ENCODE data around the gene UBE2S. TPM values are rescaled to one million over a fixed set of nuclear protein-coding genes. Genes with fewer than 3 reads are reported as not detected.

UBE2S gene
- polyA plus RNA-seq, 1 experiment: 28.9 TPM

- Histone ChIP-seq H3K27me3 (ENCODE audit: control insufficient read depth, insufficient read depth, low read length) (peaks cover 24% of the 10 kb centered on the region), H3K4me3 (ENCODE audit: low read depth, low read length) (no peak overlapping the region), H3K27ac (ENCODE audit: low read depth, low read length) (no peak overlapping the region), H3K9me3 (ENCODE audit: control insufficient read depth, insufficient read depth, low read length) (no peaks in the 10 kb centered on the region; the same call in 1 of the 2 replicates)
- no peak for TF ChIP-seq CTCF (IDR thresholded peaks at IDR 0.05; ENCODE audit: low read depth, low read length)
- CTCF ChIA-PET: interaction anchor here (1.2 kb wide), 1 partner anchor 61 kb away, joined by 3 read pairs; no protein-coding TSS in a partner anchor
- DNase-seq (ENCODE audit: low read depth, low spot score): no peak
- POLR2A ChIA-PET: interaction anchor here (0.9 kb wide), 1 partner anchor 11 kb away, joined by 5 read pairs; the partner anchor contains the start of gene GARIN5B
Measured at GRCh38 chr19:55352549-55353145, 54.9 kb downstream of the UBE2S start.

GRCh38 chr19:55352040-55352439 lies 55.5 kb downstream of the UBE2S start:
- no peak overlapping the region for H3K27ac ChIP-seq (ENCODE audit: low read depth, low read length)
- POLR2A ChIA-PET: interaction anchor here (0.9 kb wide), 1 partner anchor 11 kb away, joined by 5 read pairs; the partner anchor contains the start of gene GARIN5B
- DNase-seq (ENCODE audit: low read depth, low spot score): no peak

GRCh38 chr19:55350620-55351315 lies 56.8 kb downstream of the UBE2S start:
- Histone ChIP-seq H3K4me3 (ENCODE audit: low read depth, low read length) (no peak overlapping the region), H3K27me3 (ENCODE audit: control insufficient read depth, insufficient read depth, low read length) (peaks cover 22% of the 10 kb centered on the region), H3K9me3 (ENCODE audit: control insufficient read depth, insufficient read depth, low read length) (no peaks in the 10 kb centered on the region; the same call in 1 of the 2 replicates), H3K27ac (ENCODE audit: low read depth, low read length) (no peak overlapping the region)
- TF ChIP-seq CTCF (IDR thresholded peaks at IDR 0.05; ENCODE audit: low read depth, low read length): no peak
- ChIA-PET CTCF (no interaction called here), POLR2A (no interaction called here)
- DNase-seq (ENCODE audit: low read depth, low spot score): no peak

More at GRCh38 chr19:55352040-55352439, 55.5 kb downstream of the UBE2S start:
- no peak overlapping the region for H3K4me3 ChIP-seq (ENCODE audit: low read depth, low read length)
- CTCF ChIA-PET: no interaction called here
- no peak for TF ChIP-seq CTCF (IDR thresholded peaks at IDR 0.05; ENCODE audit: low read depth, low read length)
- peaks cover 24% of the 10 kb centered on the region for H3K27me3 ChIP-seq (ENCODE audit: control insufficient read depth, insufficient read depth, low read length)
- no peaks in the 10 kb centered on the region; the same call in 1 of the 2 replicates for H3K9me3 ChIP-seq (ENCODE audit: control insufficient read depth, insufficient read depth, low read length)

Other genes starting within 250 kb of the UBE2S start
- 0.21 TPM in 1 of 2 replicates, not detected in the other for gene DNAAF3, start 241.2 kb downstream of the UBE2S start, polyA plus RNA-seq (2011; rRNA removed)
- gene SYT5, start 227.5 kb downstream of the UBE2S start, polyA plus RNA-seq (2011; rRNA removed): 0.06 and 0.15 TPM in 2 replicates
- gene PTPRH, start 198.3 kb downstream of the UBE2S start, polyA plus RNA-seq (2011; rRNA removed): 1.3 and 1.9 TPM in 2 replicates
- 0.87 and 1.2 TPM in 2 replicates for gene TMEM86B, start 179.0 kb downstream of the UBE2S start, polyA plus RNA-seq (2011; rRNA removed)
- 24.5 and 30.1 TPM in 2 replicates for gene PPP6R1, start 148.8 kb downstream of the UBE2S start, polyA plus RNA-seq (2011; rRNA removed)
- 18.5 and 27.4 TPM in 2 replicates for gene HSPBP1, start 127.7 kb downstream of the UBE2S start, polyA plus RNA-seq (2011; rRNA removed)
- 9.5 and 11.2 TPM in 2 replicates for gene BRSK1, start 123.8 kb downstream of the UBE2S start, polyA plus RNA-seq (2011; rRNA removed)
- not detected in 2 replicates for gene TMEM150B, start 82.4 kb downstream of the UBE2S start, polyA plus RNA-seq (2011; rRNA removed)
- gene KMT5C, start 67.9 kb downstream of the UBE2S start, polyA plus RNA-seq (2011; rRNA removed): 2.6 and 3.7 TPM in 2 replicates
- gene COX6B2, start 53.1 kb downstream of the UBE2S start, polyA plus RNA-seq (2011; rRNA removed): 0.16 and 0.19 TPM in 2 replicates
- not detected in 2 replicates for gene GARIN5B, start 44.5 kb downstream of the UBE2S start, polyA plus RNA-seq (2011; rRNA removed)
- 14.8 and 19.9 TPM in 2 replicates for gene IL11, start 37.3 kb downstream of the UBE2S start, polyA plus RNA-seq (2011; rRNA removed)
- 0.32 and 0.50 TPM in 2 replicates for gene TMEM190, start 31.0 kb downstream of the UBE2S start, polyA plus RNA-seq (2011; rRNA removed)
- gene TMEM238, start 23.5 kb downstream of the UBE2S start, polyA plus RNA-seq (2011; rRNA removed): not detected in 2 replicates
- 325 and 535 TPM in 2 replicates for gene RPL28, start 21.9 kb downstream of the UBE2S start, polyA plus RNA-seq (2011; rRNA removed)
- gene SHISA7, start 35.5 kb upstream of the UBE2S start, polyA plus RNA-seq (2011; rRNA removed): 0.01 TPM in 1 of 2 replicates, not detected in the other
- 45.1 and 72.2 TPM in 2 replicates for gene ISOC2, start 53.9 kb upstream of the UBE2S start, polyA plus RNA-seq (2011; rRNA removed)
- not detected in 2 replicates for gene C19orf85, start 57.0 kb upstream of the UBE2S start, polyA plus RNA-seq (2011; rRNA removed)
- gene ZNF628, start 68.8 kb upstream of the UBE2S start, polyA plus RNA-seq (2011; rRNA removed): 0.12 and 0.31 TPM in 2 replicates
- gene NAT14, start 77.4 kb upstream of the UBE2S start, polyA plus RNA-seq (2011; rRNA removed): 19.4 and 30.6 TPM in 2 replicates
- 2.1 and 3.1 TPM in 2 replicates for gene SSC5D, start 80.6 kb upstream of the UBE2S start, polyA plus RNA-seq (2011; rRNA removed)
- 0.10 and 0.15 TPM in 2 replicates for gene SBK2, start 129.3 kb upstream of the UBE2S start, polyA plus RNA-seq (2011; rRNA removed)
- not detected in 2 replicates for gene SBK3, start 137.8 kb upstream of the UBE2S start, polyA plus RNA-seq (2011; rRNA removed)
- 4.2 and 5.1 TPM in 2 replicates for gene ZNF579, start 173.1 kb upstream of the UBE2S start, polyA plus RNA-seq (2011; rRNA removed)
- gene FIZ1, start 191.7 kb upstream of the UBE2S start, polyA plus RNA-seq (2011; rRNA removed): 3.7 and 4.5 TPM in 2 replicates
- gene ZNF524, start 192.5 kb upstream of the UBE2S start, polyA plus RNA-seq (2011; rRNA removed): 2.6 and 3.5 TPM in 2 replicates
- gene ZNF865, start 197.9 kb upstream of the UBE2S start, polyA plus RNA-seq (2011; rRNA removed): 0.88 and 1.4 TPM in 2 replicates
- gene ZNF784, start 216.8 kb upstream of the UBE2S start, polyA plus RNA-seq (2011; rRNA removed): 1.9 and 2.8 TPM in 2 replicates
- 7.3 and 14.0 TPM in 2 replicates for gene ZNF580, start 233.2 kb upstream of the UBE2S start, polyA plus RNA-seq (2011; rRNA removed)
- 19.1 and 22.9 TPM in 2 replicates for gene ZNF581, start 235.9 kb upstream of the UBE2S start, polyA plus RNA-seq (2011; rRNA removed)
- 6.2 and 8.7 TPM in 2 replicates for gene CCDC106, start 240.4 kb upstream of the UBE2S start, polyA plus RNA-seq (2011; rRNA removed)
- 90.7 and 130 TPM in 2 replicates for gene U2AF2, start 247.2 kb upstream of the UBE2S start, polyA plus RNA-seq (2011; rRNA removed)